Neuron (in vitro differentiated cells): ENCODE data around the gene RPTOR.
"Not testable (repeated sequence)": the region's sequence is repeated elsewhere in the genome, so short reads cannot be mapped to it uniquely, and the experiment has no call there.

Source experiments
- H2AFZ ChIP-seq: one replicate; pipeline ENCODE4 v1.6.1; 2013; ENCODE audit warnings: low read depth, mild to moderate bottlenecking, inconsistent platforms, low read length, moderate library complexity
- H3K27me3 ChIP-seq: one replicate; pipeline ENCODE4 v1.6.1; 2013; ENCODE audit warnings: low read length; ENCODE audit not compliant: insufficient read depth
- H3K36me3 ChIP-seq: one replicate; pipeline ENCODE4 v1.6.1; 2013; ENCODE audit warnings: low read length; ENCODE audit not compliant: insufficient read depth
- H3K4me1 ChIP-seq: one replicate; pipeline ENCODE4 v1.6.1; 2013; ENCODE audit warnings: low read length; ENCODE audit not compliant: insufficient read depth
- H3K4me3 ChIP-seq: 2 replicates; pipeline ENCODE4 v1.5.1; 2013; ENCODE audit warnings: mild to moderate bottlenecking, low read length, moderate library complexity
- H3K9me3 ChIP-seq: one replicate; pipeline ENCODE4 v1.6.1; 2013; ENCODE audit warnings: low read length

Gene RPTOR

DNA sequence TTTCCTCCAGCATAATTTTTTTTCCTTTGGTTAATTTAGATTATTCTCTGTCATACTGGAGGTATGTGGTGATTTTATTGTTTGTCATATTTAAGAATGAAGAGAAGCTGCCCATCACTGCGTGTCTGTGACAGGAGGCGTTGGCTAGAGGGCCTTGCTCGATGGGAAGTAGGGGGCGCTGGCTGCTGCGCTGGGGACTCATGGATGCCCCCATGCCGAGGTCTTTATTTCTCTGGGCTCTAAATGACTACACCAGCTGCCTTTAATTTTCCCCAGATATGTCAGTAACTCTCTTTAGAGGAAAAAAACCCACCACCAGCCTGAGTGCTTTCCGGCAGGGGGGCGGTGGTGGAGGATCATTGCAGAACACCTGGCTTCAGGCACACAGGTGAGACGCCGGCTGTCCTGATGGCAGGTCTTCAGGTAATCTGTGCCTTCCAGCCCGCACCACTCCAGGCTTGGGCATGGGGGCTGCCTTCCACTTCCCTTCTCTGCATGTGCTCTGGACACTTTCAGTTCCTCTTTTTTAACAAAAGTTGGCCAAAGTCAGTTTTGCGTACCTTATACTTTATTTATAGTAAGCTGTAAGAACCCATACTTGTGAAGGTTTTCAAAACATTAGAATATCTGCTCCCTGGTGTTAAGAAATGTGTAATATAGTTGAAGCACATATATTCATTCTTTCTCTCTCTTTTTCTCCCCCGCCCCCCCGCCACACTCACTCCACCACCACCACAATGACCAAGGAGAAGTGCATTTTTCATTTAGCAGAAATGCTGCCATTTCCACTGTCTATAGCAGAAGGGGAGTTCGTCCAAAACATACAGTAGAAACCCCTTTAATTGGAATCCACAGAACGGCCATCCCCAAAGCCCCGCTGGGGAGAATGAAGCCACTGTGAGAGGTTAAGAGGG, 192.7 kb downstream of the RPTOR start:
- Histone ChIP-seq H3K9me3 (peaks cover 6% of the 10 kb centered on the region), H3K4me3 (no peak overlapping the region), H3K27me3 (no peaks in the 10 kb centered on the region), H2AFZ (no peak overlapping the region), H3K4me1 (peaks cover 3% of the 10 kb centered on the region), H3K36me3 (peaks cover 2% of the 10 kb centered on the region)

DNA sequence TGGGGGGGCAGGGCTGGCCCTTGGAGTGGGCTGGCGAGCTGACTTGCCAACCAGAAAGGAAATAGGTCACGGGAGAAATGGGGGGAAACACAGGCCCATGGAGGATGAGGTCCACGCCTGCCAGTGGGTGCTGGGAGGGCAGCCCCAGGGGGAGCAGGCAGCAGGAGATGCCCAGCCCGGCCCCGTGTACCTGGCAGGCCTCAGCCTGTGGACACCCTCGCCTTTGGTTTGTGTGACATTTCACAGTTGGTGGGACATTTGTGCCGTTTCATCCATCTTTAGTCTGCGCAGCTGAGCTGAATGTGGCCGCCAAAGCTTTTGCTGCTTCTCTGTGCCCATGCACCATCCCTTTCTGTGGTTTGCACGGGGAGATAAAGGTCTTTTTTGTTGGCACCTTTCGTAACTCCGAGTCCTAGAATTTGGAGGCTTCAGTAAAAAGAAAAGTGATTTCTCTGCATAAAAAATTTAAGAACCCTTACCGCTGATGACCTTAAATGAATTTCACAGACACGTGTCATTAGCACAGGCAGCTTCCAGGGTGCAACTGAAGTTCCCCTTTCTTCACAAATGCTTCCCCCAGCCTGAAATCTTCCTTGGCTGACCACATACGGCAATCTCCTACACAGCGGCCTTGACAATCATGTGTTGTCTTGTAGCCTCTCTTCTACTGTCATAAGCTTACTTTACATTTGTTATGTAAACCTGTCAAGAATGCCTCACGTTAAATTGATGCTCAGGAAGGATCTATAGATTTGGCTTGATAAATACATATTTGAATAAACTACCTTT, 193.6 kb downstream of the RPTOR start:
- Histone ChIP-seq H3K4me3 (no peak overlapping the region), H3K36me3 (peaks cover 4% of the 10 kb centered on the region), H3K27me3 (no peaks in the 10 kb centered on the region), H2AFZ (no peak overlapping the region), H3K9me3 (peaks cover 6% of the 10 kb centered on the region), H3K4me1 (no peaks in the 10 kb centered on the region)

DNA sequence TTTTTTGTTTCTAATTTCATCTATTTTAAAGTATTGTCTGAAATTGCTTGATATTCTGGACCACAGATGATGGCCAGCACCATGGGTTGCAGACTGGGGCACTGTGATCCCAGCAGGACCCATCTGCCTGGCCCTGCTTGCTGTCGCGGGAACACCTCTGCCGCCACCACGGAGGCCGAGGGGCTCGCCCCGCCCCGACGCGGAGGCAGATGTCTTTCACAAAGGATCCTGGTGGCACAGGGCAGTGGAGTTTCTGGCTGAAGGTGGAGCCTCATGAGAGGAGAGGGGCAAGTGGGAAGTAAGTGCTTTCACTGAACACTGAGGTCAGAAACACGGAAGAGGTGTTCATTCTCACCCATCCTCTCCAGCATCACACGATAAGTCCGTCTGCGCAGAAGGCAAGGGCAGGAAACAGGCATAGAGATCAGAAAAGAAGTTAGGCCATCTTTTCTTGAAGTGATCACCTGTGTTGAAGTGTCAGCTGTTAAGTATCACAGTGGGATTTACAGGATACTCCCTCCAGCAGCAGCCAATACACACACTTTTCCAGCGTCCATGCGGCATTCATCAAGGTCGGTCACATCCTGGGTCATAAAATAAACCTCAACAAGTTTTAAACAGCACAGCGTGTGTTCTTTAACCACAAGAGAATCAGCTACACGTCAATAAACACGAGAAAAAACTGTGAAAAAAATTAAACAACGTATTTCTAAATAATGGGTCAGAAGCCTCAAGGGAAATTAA, 194.5 kb downstream of the RPTOR start:
- H3K4me3 ChIP-seq: no peak overlapping the region
- no peak overlapping the region for H2AFZ ChIP-seq
- H3K4me1 ChIP-seq: no peaks in the 10 kb centered on the region
- no peaks in the 10 kb centered on the region for H3K27me3 ChIP-seq
- peaks cover 4% of the 10 kb centered on the region for H3K36me3 ChIP-seq
- H3K9me3 ChIP-seq: peaks cover 6% of the 10 kb centered on the region

DNA sequence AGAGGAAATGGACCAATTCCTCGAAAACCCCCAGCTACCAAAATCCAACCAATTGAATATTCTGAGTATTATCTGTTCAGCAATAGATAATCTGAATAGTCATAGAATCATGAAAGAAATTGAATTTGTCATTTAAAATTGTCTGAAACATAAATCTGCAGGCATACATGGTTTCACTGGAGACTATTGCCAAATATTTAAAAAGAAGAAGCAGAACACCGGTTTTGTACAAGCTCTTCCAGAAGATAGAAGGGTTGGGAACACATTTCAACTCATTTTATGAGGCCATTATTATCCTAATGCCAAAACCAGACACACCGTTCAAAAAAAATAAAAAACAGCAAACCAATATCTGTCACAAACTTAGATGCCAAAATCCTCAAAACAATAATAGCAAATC, 195.5 kb downstream of the RPTOR start:
- Histone ChIP-seq H3K36me3 (peaks cover 4% of the 10 kb centered on the region), H2AFZ (no peak overlapping the region), H3K4me1 (no peaks in the 10 kb centered on the region), H3K9me3 (peaks cover 6% of the 10 kb centered on the region), H3K27me3 (no peaks in the 10 kb centered on the region), H3K4me3 (no peak overlapping the region)

DNA sequence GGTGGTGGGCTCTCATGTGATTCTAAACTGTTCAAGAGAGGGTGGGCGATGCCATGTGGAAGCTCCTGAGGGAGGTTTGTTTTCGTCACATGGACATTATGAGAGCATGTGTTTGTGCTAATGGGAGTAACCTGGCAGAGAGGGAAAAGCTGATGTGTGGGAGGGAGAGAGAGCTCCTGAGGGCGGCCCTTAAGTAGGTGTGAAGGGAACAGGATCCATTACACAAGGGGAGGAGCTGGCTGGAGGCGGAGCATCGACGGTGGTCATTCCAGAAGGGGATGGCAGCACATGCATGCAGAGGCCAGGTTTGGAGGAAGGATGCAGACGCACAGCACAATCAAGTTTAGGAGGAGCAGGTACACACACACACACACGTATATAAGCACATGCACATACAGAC, 197.5 kb downstream of the RPTOR start:
- no peak overlapping the region for H2AFZ ChIP-seq
- peaks cover 4% of the 10 kb centered on the region for H3K36me3 ChIP-seq
- no peaks in the 10 kb centered on the region for H3K4me1 ChIP-seq
- H3K4me3 ChIP-seq: no peak overlapping the region
- H3K27me3 ChIP-seq: no peaks in the 10 kb centered on the region
- H3K9me3 ChIP-seq: peaks cover 9% of the 10 kb centered on the region

DNA sequence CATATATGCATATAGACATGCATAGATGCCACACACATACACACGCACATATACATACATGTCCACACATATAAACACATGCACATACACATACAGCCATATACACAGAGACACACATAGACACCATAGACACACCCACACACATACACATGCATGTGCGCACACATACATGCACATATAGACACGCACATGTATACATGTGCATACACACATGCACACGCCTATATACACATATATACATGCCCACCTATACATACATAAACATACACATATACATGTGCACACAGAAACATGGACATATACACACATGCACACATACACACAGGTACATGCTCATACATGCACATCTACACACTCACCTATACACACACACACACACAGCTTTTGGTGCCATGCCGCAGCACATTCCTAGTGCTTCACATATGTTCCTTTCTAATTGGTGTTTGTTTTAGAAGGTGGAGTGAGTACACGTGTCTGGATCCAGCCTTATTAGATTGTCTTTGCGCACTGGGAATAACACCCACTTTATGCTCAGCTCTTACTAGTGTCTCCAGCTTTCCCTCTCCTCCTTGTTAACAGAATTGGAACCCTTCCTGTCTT, 198.0 kb downstream of the RPTOR start:
- H3K36me3 ChIP-seq: peaks cover 4% of the 10 kb centered on the region
- no peak overlapping the region for H3K4me3 ChIP-seq
- H3K9me3 ChIP-seq: peaks cover 9% of the 10 kb centered on the region
- H3K27me3 ChIP-seq: no peaks in the 10 kb centered on the region
- no peak overlapping the region for H2AFZ ChIP-seq
- H3K4me1 ChIP-seq: no peaks in the 10 kb centered on the region

DNA sequence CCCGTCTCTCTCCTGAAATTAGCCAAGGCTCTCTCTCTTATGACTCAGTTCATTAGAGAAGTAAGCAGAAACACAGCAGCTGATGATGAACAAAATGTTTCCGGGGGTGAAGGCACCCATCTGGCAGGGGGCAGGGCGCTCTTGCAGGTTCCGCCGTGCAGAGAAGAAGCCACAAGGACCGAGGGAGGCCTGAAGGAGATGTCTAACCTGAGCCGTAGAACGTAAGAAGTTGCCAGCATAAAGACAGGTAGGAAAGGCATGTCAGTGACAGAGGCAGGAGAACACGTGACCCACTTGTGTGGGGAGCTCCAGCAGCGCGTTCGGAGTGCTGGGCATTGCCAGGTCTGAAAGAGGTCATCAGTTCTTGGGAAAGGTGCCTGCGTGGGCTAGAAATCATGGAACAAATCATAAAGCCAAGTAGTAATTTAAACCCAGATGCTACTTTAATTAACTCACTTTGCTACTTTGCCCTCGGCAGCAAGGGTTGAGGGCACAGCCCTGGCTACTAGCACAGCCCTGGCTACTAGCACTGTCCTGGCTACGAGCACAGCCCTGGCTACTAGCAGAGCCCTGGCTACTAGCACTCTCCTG, 198.6 kb downstream of the RPTOR start:
- H3K27me3 ChIP-seq: no peaks in the 10 kb centered on the region
- peaks cover 4% of the 10 kb centered on the region for H3K36me3 ChIP-seq
- H3K4me3 ChIP-seq: no peak overlapping the region
- no peak overlapping the region for H2AFZ ChIP-seq
- H3K4me1 ChIP-seq: no peaks in the 10 kb centered on the region
- peaks cover 9% of the 10 kb centered on the region for H3K9me3 ChIP-seq

DNA sequence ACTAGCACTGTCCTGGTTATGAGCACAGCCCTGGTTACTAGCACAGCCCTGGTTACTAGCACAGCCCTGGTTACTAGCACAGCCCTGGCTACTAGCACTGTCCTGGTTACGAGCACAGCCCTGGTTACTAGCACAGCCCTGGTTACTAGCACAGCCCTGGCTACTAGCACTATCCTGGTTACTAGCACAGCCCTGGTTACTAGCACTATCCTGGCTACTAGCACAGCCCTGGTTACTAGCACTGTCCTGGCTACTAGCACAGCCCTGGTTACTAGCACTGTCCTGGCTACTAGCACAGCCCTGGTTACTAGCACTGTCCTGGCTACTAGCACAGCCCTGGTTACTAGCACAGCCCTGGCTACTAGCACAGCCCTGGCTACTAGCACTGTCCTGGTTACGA, 199.3 kb downstream of the RPTOR start:
- not testable (repeated sequence) for H3K27me3 ChIP-seq, H3K9me3 ChIP-seq, H3K4me1 ChIP-seq, H3K4me3 ChIP-seq, H3K36me3 ChIP-seq, H2AFZ ChIP-seq

DNA sequence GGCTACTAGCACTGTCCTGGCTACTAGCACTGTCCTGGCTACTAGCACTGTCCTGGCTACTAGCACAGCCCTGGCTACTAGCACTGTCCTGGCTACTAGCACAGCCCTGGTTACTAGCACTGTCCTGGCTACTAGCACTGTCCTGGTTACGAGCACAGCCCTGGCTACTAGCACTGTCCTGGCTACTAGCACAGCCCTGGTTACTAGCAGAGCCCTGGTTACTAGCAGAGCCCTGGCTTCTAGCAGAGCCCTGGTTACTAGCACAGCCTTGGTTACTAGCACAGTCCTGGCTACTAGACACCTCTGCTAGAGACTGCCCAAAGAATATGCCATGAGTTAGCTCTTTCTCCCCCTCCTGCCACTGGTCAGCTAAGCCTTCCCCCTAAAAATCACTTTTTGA, 200.1 kb downstream of the RPTOR start:
- not testable (repeated sequence) for H3K4me1 ChIP-seq, H3K36me3 ChIP-seq, H3K4me3 ChIP-seq, H3K9me3 ChIP-seq, H3K27me3 ChIP-seq, H2AFZ ChIP-seq

DNA sequence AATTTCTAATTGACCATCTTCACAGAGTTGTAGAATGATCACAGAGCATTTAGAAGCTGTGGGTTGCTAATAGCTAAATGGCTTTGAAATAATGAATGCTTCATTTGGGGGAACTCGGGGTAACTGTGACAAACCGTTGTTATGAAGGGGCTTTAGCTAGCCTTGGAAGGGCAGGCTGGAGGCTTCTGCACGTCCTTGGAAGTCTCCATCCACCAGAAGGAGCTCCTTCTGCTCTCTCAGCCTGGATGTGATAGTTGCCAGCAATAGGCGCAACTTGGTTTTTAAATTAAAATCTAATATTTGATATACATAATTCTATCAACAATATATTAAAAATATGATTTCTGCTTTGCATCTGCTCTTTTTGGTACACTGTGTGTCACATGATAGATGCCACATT, 200.5 kb downstream of the RPTOR start:
- no peak overlapping the region for H3K4me3 ChIP-seq
- peaks cover 7% of the 10 kb centered on the region for H3K9me3 ChIP-seq
- H3K36me3 ChIP-seq: peaks cover 4% of the 10 kb centered on the region
- H3K27me3 ChIP-seq: no peaks in the 10 kb centered on the region
- no peaks in the 10 kb centered on the region for H3K4me1 ChIP-seq
- no peak overlapping the region for H2AFZ ChIP-seq

DNA sequence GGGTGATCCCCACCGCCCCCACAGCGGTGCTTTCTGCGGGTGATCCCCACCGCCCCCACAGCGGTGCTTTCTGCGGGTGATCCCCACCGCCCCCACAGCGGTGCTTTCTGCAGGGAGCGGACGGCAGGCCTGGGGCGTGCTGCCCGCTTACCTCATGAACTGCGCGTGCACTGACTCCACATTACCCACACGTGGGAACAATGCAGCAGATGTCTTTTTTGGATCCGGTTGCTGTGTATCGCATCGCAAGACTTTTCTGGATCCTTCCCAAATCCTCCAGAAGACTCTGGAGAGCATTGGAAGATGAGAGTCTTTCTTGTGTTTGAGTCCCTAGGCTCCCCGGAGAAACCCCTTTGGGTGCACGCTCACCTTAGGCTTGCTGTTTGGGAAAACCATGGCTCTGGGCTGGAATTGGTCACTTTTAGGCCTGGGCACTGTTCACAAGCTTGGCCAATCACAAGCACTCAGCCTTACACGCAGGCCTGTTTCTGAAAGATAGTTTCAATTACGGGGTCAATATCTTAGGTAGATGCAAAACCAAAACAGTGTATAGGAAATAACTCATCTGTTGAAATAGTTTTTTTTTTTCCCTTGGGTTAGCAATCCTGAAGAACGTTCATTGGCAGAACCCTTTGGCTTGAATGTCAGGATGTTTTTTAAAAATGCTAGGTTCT, 201.8 kb downstream of the RPTOR start:
- Histone ChIP-seq H3K4me3 (no peak overlapping the region), H3K4me1 (peaks cover 5% of the 10 kb centered on the region), H3K27me3 (no peaks in the 10 kb centered on the region), H2AFZ (no peak overlapping the region), H3K36me3 (peaks cover 4% of the 10 kb centered on the region), H3K9me3 (peaks cover 3% of the 10 kb centered on the region)

DNA sequence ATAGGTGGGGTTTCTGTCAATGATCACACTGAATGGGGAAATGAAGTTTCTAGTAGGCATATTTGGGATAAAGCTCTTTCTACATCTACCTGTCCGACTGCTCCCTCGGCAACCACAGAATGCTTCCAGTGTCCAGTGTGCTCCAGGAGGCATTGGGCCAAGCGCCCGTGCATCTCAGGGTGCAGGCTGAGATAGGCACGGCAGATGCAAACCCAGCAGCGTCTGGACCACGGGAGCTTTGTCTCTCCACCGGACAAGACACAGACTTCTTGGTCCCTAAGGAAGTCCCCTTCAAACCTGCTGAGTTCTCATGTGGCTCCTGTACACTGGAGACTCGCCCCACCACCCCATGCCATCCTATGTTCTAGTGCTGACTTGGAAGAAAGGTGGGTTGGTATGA, 202.8 kb downstream of the RPTOR start:
- no peak overlapping the region for H2AFZ ChIP-seq

More for the DNA sequence above, 202.8 kb downstream of the RPTOR start:
- no peaks in the 10 kb centered on the region for H3K27me3 ChIP-seq
- peaks cover 15% of the 10 kb centered on the region for H3K4me1 ChIP-seq
- H3K36me3 ChIP-seq: peaks cover under 1% of the 10 kb centered on the region
- no peak overlapping the region for H3K4me3 ChIP-seq
- peaks cover 3% of the 10 kb centered on the region for H3K9me3 ChIP-seq
